ENCODE data around the gene C3orf18. TPM values are rescaled to one million over a fixed set of nuclear protein-coding genes. Genes with fewer than 3 reads are reported as not detected.

The C3orf18 gene
- total and polyA plus RNA-seq, 10 of the 15 experiments (the other 5 are each of a cell fraction or from before 2014, with no cell fraction given): 0.06 to 3.2 (median 0.66) TPM

- WGBS (ENCODE audit: insufficient coverage, insufficient replicate concordance, low lambda C conversion rate, missing lambda C conversion rate): 0% methylated on average over 7 of the region's 7 CpGs
- POLR2A ChIA-PET: no interaction called here
- SMC1A ChIA-PET (ENCODE audit: uncharacterized antibody, unreplicated experiment): interaction anchor here (1.1 kb wide), 1 partner anchor 94 kb away, joined by 3 read pairs; no protein-coding TSS in a partner anchor
- no peak for TF ChIP-seq PKNOX1 (IDR thresholded peaks at IDR 0.05)
- TF ChIP-seq CUX1 (IDR thresholded peaks at IDR 0.05; ENCODE audit: insufficient replicate concordance, low read depth, low read length): no peak
- peak; percentile 87 to 97 (median 96) for TF ChIP-seq CTCF (IDR thresholded peaks at IDR 0.05 in 2 of 3, conservative IDR thresholded peaks at IDR 0.05 in 1 of 3; ENCODE audit: control insufficient read depth in 2 of 3, extremely low read depth in 1 of 3, insufficient read depth in 1 of 3, low read depth in 3 of 3, low read length in 3 of 3)
- no peak for TF ChIP-seq E2F4 (IDR thresholded peaks at IDR 0.05; ENCODE audit: low read depth, low read length)
- no peak for TF ChIP-seq E4F1 (IDR thresholded peaks at IDR 0.05; ENCODE audit: borderline replicate concordance, partially characterized antibody)
- TF ChIP-seq ZBTB33 (IDR thresholded peaks at IDR 0.05): no peak
- no peak for TF ChIP-seq ZBED1 (IDR thresholded peaks at IDR 0.05; ENCODE audit: borderline replicate concordance)
Measured at GRCh38 chr3:50519471-50520089, 48.0 kb downstream of the C3orf18 start.

More at GRCh38 chr3:50519471-50520089, 48.0 kb downstream of the C3orf18 start:
- no peak overlapping the region for H3K4me3 ChIP-seq
- RAD21 ChIA-PET (ENCODE audit: unreplicated experiment): no interaction called here
- peak; percentile 89 for ATAC-seq
- no TSS peak for BruUV-seq (replicated peaks)
- in situ Hi-C loops (cut with MboI): loop anchor here (5.0 kb wide), 1 partner anchor 93 kb away; the partner anchor contains the start of gene CISH
- no peak overlapping the region for H3K4me2 ChIP-seq (ENCODE audit: control insufficient read depth, insufficient read depth)
- intact Hi-C loops (cut with micrococcal nuclease; ENCODE audit: unreplicated experiment): loop anchor here (1.0 to 2.0 kb wide), 2 partner anchors 23 to 95 kb away; no protein-coding TSS in a partner anchor
- peaks cover 0 to 1% of the 10 kb centered on the region in 2 experiments for H3K27me3 ChIP-seq (replicated peaks in 1 of 2; ENCODE audit: control insufficient read depth in 2 of 2, insufficient read depth in 2 of 2, low read length in 1 of 2)
- H3K27ac ChIP-seq (ENCODE audit: control insufficient read depth, insufficient read depth): no peak overlapping the region
- DNase-seq (ENCODE audit: low read depth, low spot score): no peak
- no peaks in the 10 kb centered on the region for H3K79me2 ChIP-seq (ENCODE audit: control insufficient read depth, insufficient read depth, low read length)
- peak; percentile 86 for FAIRE-seq
- H3K36me3 ChIP-seq (ENCODE audit: control insufficient read depth in 2 of 2, insufficient read depth in 2 of 2, low read length in 1 of 2): no peaks in the 10 kb centered on the region
- H3K4me1 ChIP-seq (ENCODE audit: control insufficient read depth, insufficient read depth, low read length): no peaks in the 10 kb centered on the region
- CTCF ChIA-PET: interaction anchor here (1.3 to 6.5 kb wide), 3 partner anchors 23 to 32 kb away, joined by 3 to 28 read pairs (median 6); no protein-coding TSS in a partner anchor
- H4K20me1 ChIP-seq (ENCODE audit: control insufficient read depth, insufficient read depth): no peaks in the 10 kb centered on the region
- no peak overlapping the region for H3K9ac ChIP-seq (ENCODE audit: control insufficient read depth, insufficient read depth, low read length)
- no peaks in the 10 kb centered on the region for H3K9me3 ChIP-seq (replicated peaks; ENCODE audit: control insufficient read depth, insufficient read depth, low read length)
- H2AFZ ChIP-seq (ENCODE audit: control insufficient read depth, low read depth, low read length): no peak overlapping the region
